ENCODE measurements around the gene ARID4B. TPM values are rescaled to one million over a fixed set of nuclear protein-coding genes. Genes with fewer than 3 reads are reported as not detected.

The ARID4B gene
- total RNA-seq, 4 donors from 2014 or later, result 23.6 to 37.9 (median 33.0) TPM

GRCh38 chr1:235246022-235246948, 81.7 kb downstream of the ARID4B start:
- intact Hi-C loops (cut with DNase I; ENCODE audit: low total_unique reads), result no loop called here
- WGBS, 2 donors, result 75 to 79% methylated on average over 2 of the region's 2 CpGs
- H3K4me3 ChIP-seq (ENCODE audit: low read depth, poor library complexity, severe bottlenecking), result no peak overlapping the region
- no peak for DNase-seq (ENCODE audit: low spot score in 2 of 2)
- TF ChIP-seq CTCF (IDR thresholded peaks at IDR 0.05), result no peak
- TF ChIP-seq POLR2A (IDR thresholded peaks at IDR 0.05), result no peak

- no peak for DNase-seq (ENCODE audit: low spot score in 2 of 2)
- no peak for TF ChIP-seq CTCF (IDR thresholded peaks at IDR 0.05)
- no peak for TF ChIP-seq POLR2A (IDR thresholded peaks at IDR 0.05)
- WGBS, 2 donors, result 85 to 89% methylated on average over 9 of the region's 9 CpGs
- intact Hi-C loops (cut with DNase I; ENCODE audit: low total_unique reads), result no loop called here
- no peak overlapping the region for H3K4me3 ChIP-seq (ENCODE audit: low read depth, poor library complexity, severe bottlenecking)
Measured at GRCh38 chr1:235244974-235245592, 82.9 kb downstream of the ARID4B start.

- TF ChIP-seq POLR2A (IDR thresholded peaks at IDR 0.05) (no peak), CTCF (IDR thresholded peaks at IDR 0.05) (no peak)
- H3K4me3 ChIP-seq (ENCODE audit: low read depth, poor library complexity, severe bottlenecking), result no peak overlapping the region
- intact Hi-C loops (cut with DNase I; ENCODE audit: low total_unique reads), result no loop called here
- no peak for DNase-seq (ENCODE audit: low spot score in 2 of 2)
Measured at GRCh38 chr1:235240960-235241359, 87.0 kb downstream of the ARID4B start.

GRCh38 chr1:235239851-235240250, 88.1 kb downstream of the ARID4B start:
- 49 to 57% methylated on average over 2 of the region's 2 CpGs for WGBS, 2 donors
- intact Hi-C loops (cut with DNase I; ENCODE audit: low total_unique reads), result no loop called here
- TF ChIP-seq CTCF (IDR thresholded peaks at IDR 0.05) (no peak), POLR2A (IDR thresholded peaks at IDR 0.05) (no peak)
- no peak overlapping the region for H3K4me3 ChIP-seq (ENCODE audit: low read depth, poor library complexity, severe bottlenecking)
- no peak for DNase-seq (ENCODE audit: low spot score in 2 of 2)

GRCh38 chr1:235238558-235238957, 89.4 kb downstream of the ARID4B start:
- TF ChIP-seq POLR2A (IDR thresholded peaks at IDR 0.05) (no peak), CTCF (IDR thresholded peaks at IDR 0.05) (no peak)
- intact Hi-C loops (cut with DNase I; ENCODE audit: low total_unique reads), result no loop called here
- DNase-seq (ENCODE audit: low spot score in 2 of 2), result no peak
- 91 to 97% methylated on average over 4 of the region's 4 CpGs for WGBS, 2 donors
- no peak overlapping the region for H3K4me3 ChIP-seq (ENCODE audit: low read depth, poor library complexity, severe bottlenecking)

Data from lower leg skin (tissue), 4 donors.